Measurements from ENCODE around the gene SLC8A1.
A peak's percentile ranks its signal among the peaks of the same experiment; 100 is the strongest.

SLC8A1 gene

DNA sequence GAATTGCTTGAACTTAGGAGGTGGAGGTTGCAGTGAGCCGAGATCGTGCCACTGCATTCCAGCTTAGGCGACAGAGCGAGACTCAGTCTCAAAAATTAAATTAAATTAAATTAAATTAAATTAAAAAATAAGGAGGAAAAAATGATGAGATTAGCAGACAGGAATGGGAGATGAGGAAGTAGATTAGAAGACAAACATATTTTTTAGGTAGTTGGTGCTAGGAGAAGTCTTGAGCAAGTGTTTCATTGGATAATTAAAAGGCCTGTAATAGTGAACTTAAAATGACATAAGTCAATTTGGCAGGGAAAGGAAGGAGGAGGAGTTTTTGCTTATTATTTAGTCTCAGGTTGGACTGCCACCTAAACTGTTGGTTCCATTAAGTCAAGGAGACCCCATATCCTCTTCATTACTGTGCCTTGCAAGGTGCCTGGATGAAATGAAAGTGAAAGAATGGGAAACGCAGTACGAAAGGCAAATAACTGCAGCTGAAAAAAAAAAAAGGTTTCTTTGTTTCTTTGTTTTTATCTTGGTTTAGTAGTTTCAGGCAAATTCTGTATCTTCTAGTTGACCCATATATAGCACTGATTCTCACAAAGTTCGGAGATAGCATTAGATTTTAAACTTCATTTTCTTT lies 162.0 kb downstream of the SLC8A1 start:
- H3K4me3 ChIP-seq (ENCODE audit: low read depth, low read length): no peak overlapping the region
- no peak for DNase-seq (ENCODE audit: low read depth)
- no peak for TF ChIP-seq MYC (IDR thresholded peaks at IDR 0.05; ENCODE audit: low read depth, low read length)
- TF ChIP-seq POLR2A (IDR thresholded peaks at IDR 0.05; ENCODE audit: extremely low read depth, insufficient read length): no peak
- TF ChIP-seq, protein P1, sequence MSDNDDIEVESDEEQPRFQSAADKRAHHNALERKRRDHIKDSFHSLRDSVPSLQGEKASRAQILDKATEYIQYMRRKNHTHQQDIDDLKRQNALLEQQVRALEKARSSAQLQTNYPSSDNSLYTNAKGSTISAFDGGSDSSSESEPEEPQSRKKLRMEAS (IDR thresholded peaks at IDR 0.05; ENCODE audit: low read depth, low read length): no peak

DNA sequence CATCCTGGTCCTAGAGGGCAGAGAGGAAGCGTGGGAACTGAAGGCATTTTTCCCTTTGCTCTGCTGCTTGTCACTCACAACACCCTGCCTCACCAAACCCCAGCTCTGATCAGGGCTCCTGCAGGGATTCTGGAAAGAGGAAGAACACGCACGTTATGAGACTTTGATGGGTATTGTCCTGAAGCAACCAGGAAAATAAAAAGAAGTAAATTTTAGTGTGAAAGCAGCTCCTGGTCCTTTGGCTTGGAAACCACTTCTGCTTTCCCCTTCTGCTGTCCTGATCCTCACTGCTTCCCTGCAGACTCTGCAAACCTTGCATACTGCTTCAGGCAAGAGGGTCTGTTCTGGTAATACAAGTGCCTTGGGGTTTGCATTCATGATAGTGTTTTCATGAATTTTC lies 164.1 kb downstream of the SLC8A1 start:
- no peak overlapping the region for H3K4me3 ChIP-seq (ENCODE audit: low read depth, low read length)
- DNase-seq (ENCODE audit: low read depth): peak; percentile 15
- TF ChIP-seq POLR2A (IDR thresholded peaks at IDR 0.05; ENCODE audit: extremely low read depth, insufficient read length): no peak

DNA sequence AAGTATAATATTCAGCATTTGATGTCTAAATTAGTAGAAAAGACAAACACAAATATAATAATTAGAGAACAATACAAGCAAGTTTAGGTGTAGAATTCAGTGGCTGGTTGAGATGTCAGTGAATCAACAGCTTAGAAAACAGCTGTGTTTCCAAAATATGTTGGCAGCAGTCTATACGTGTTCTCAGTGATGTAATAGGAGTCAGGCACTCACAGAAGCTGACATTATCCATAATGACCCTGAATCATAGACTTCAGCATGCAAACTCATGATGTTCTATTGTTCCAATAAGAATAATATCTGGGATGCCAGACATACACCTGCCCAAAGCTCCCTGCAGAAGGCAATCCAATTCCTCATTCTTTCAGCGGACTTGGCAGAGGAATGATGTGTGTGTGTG lies 164.7 kb downstream of the SLC8A1 start:
- no peak for DNase-seq (ENCODE audit: low read depth)
- no peak overlapping the region for H3K4me3 ChIP-seq (ENCODE audit: low read depth, low read length)
- TF ChIP-seq, protein P2, sequence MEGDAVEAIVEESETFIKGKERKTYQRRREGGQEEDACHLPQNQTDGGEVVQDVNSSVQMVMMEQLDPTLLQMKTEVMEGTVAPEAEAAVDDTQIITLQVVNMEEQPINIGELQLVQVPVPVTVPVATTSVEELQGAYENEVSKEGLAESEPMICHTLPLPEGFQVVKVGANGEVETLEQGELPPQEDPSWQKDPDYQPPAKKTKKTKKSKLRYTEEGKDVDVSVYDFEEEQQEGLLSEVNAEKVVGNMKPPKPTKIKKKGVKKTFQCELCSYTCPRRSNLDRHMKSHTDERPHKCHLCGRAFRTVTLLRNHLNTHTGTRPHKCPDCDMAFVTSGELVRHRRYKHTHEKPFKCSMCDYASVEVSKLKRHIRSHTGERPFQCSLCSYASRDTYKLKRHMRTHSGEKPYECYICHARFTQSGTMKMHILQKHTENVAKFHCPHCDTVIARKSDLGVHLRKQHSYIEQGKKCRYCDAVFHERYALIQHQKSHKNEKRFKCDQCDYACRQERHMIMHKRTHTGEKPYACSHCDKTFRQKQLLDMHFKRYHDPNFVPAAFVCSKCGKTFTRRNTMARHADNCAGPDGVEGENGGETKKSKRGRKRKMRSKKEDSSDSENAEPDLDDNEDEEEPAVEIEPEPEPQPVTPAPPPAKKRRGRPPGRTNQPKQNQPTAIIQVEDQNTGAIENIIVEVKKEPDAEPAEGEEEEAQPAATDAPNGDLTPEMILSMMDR (IDR thresholded peaks at IDR 0.05; ENCODE audit: low read depth, low read length): no peak
- TF ChIP-seq POLR2A (IDR thresholded peaks at IDR 0.05; ENCODE audit: extremely low read depth, insufficient read length) (no peak), MYC (IDR thresholded peaks at IDR 0.05; ENCODE audit: low read depth, low read length) (no peak)
- TF ChIP-seq, protein P1 (IDR thresholded peaks at IDR 0.05; ENCODE audit: low read depth, low read length): no peak

DNA sequence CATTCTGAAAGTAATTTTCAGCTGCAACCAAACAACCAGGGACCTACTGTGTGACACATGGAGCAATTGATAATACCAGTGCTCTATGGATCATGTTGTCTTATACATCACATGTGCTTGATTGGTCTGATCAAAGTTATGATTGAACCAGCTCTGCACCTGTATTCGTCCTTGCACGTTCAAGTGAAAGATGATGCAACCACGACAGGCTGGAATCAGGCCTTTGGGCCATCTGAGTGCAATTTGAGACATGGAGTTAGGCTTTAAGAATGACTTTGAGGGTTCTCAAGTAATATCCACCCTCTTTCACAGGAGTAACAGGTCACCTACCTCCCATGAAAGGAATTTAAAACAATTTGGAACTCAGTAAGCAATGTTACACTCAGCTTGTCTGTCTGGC lies 165.2 kb downstream of the SLC8A1 start:
- no peak overlapping the region for H3K4me3 ChIP-seq (ENCODE audit: low read depth, low read length)
- TF ChIP-seq, protein P1 (IDR thresholded peaks at IDR 0.05; ENCODE audit: low read depth, low read length): no peak
- TF ChIP-seq POLR2A (IDR thresholded peaks at IDR 0.05; ENCODE audit: extremely low read depth, insufficient read length) (no peak), MYC (IDR thresholded peaks at IDR 0.05; ENCODE audit: low read depth, low read length) (no peak)
- TF ChIP-seq, protein P2 (IDR thresholded peaks at IDR 0.05; ENCODE audit: low read depth, low read length): no peak
- DNase-seq (ENCODE audit: low read depth): no peak

DNA sequence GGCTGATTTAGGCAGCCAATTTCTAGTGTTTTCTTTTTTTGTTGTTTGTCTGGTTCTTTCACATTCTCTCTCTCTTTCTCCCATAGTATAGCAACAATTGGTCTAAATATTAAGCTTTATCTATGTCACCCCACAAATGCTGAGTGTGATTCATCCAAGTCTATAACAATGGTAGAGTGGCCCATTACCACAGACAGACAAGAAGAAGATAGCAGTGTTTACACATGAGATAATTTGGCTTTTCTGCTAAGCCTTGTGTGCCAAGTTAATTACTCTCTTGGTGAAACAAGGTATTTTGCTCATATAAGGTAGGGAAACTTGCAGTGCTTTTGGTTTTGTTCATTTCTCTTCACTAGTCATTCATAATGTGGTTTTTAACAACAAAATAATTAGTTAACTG lies 166.5 kb downstream of the SLC8A1 start:
- TF ChIP-seq, protein P1 (IDR thresholded peaks at IDR 0.05; ENCODE audit: low read depth, low read length): no peak
- TF ChIP-seq, protein P2 (IDR thresholded peaks at IDR 0.05; ENCODE audit: low read depth, low read length): no peak
- no peak for TF ChIP-seq POLR2A (IDR thresholded peaks at IDR 0.05; ENCODE audit: extremely low read depth, insufficient read length)
- no peak for TF ChIP-seq MYC (IDR thresholded peaks at IDR 0.05; ENCODE audit: low read depth, low read length)
- no peak for DNase-seq (ENCODE audit: low read depth)
- H3K4me3 ChIP-seq (ENCODE audit: low read depth, low read length): no peak overlapping the region

DNA sequence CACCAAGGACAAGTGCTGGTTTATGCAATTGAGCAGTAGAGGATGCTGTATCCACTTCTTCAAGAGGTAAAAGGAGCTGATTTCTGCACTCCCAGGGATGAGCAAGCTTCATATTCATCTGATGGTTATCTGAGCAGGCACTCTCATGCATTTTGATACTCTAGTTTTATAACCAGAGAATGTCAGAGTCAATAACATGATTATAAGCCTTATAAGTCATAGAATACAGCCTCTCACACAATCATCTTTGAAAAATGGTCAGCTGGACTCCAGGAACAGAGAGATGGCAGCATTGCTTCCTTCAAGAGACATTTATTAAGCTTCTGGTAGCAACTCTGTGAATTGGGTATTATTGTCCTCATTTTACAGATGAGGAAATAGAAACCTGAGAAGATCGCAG lies 167.1 kb downstream of the SLC8A1 start:
- TF ChIP-seq POLR2A (IDR thresholded peaks at IDR 0.05; ENCODE audit: extremely low read depth, insufficient read length) (no peak), MYC (IDR thresholded peaks at IDR 0.05; ENCODE audit: low read depth, low read length) (no peak)
- TF ChIP-seq, protein P1 (IDR thresholded peaks at IDR 0.05; ENCODE audit: low read depth, low read length): no peak
- TF ChIP-seq, protein P2 (IDR thresholded peaks at IDR 0.05; ENCODE audit: low read depth, low read length): no peak
- H3K4me3 ChIP-seq (ENCODE audit: low read depth, low read length): no peak overlapping the region
- DNase-seq (ENCODE audit: low read depth): no peak
